Measurements from ENCODE around the gene ADGRD1.
A peak's percentile ranks its signal among the peaks of the same experiment; 100 is the strongest.

ADGRD1 gene

DNA sequence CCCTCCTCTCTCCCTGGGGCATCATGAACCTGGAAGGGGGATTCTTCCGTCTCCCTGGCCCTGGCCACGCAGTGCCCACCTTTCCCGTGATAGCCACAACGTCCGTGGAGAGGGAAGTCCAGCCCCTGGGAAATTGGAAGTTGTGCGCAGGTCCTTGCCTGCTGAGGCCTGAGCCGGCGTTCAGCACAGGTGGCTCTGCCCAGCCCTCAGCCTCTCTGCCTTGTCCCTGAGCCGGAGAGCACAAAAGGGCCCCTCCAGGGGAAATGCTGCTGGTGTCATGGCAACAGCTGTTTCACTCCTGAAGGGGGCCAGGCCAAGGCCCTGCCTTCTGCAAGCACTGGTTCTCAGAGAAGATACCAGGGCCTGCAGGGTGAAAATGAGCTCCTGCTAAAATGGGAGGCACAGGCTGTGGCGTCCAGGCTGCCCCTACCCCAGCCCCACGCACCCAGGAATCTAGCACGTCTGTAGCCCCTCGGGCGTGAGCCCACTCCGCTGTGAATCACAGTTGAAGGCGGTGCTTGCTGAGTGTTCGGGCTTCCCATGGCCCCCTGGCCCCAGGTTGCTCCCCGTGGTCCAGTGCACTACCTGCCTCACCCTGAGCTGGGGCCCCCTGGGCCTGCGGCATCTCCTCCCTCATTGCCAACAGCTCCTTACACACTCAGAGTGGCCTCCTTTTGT lies 149.4 kb downstream of the ADGRD1 start:
- Histone ChIP-seq H3K4me3 (replicated peaks; ENCODE audit: insufficient read depth, low read length) (no peak overlapping the region), H3K27ac (replicated peaks) (no peak overlapping the region), H3K27me3 (ENCODE audit: insufficient read depth, poor library complexity, severe bottlenecking) (no peaks in the 10 kb centered on the region)
- peak in 1 of 2 experiments; percentile 36 for DNase-seq (ENCODE audit: low read depth in 1 of 2, low spot score in 1 of 2)
- no peak for TF ChIP-seq CTCF (IDR thresholded peaks at IDR 0.05; ENCODE audit: insufficient read depth, low read length)
- TF ChIP-seq, protein P1, sequence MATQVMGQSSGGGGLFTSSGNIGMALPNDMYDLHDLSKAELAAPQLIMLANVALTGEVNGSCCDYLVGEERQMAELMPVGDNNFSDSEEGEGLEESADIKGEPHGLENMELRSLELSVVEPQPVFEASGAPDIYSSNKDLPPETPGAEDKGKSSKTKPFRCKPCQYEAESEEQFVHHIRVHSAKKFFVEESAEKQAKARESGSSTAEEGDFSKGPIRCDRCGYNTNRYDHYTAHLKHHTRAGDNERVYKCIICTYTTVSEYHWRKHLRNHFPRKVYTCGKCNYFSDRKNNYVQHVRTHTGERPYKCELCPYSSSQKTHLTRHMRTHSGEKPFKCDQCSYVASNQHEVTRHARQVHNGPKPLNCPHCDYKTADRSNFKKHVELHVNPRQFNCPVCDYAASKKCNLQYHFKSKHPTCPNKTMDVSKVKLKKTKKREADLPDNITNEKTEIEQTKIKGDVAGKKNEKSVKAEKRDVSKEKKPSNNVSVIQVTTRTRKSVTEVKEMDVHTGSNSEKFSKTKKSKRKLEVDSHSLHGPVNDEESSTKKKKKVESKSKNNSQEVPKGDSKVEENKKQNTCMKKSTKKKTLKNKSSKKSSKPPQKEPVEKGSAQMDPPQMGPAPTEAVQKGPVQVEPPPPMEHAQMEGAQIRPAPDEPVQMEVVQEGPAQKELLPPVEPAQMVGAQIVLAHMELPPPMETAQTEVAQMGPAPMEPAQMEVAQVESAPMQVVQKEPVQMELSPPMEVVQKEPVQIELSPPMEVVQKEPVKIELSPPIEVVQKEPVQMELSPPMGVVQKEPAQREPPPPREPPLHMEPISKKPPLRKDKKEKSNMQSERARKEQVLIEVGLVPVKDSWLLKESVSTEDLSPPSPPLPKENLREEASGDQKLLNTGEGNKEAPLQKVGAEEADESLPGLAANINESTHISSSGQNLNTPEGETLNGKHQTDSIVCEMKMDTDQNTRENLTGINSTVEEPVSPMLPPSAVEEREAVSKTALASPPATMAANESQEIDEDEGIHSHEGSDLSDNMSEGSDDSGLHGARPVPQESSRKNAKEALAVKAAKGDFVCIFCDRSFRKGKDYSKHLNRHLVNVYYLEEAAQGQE (IDR thresholded peaks at IDR 0.05; ENCODE audit: insufficient replicate concordance, low read depth), result no peak
- no peak for TF ChIP-seq POLR2AphosphoS5 (IDR thresholded peaks at IDR 0.05; ENCODE audit: low read depth)
- no peak for TF ChIP-seq SPI1 (IDR thresholded peaks at IDR 0.05; ENCODE audit: borderline replicate concordance, low read depth)
- TF ChIP-seq GABPA (IDR thresholded peaks at IDR 0.05; ENCODE audit: low read depth), result no peak

DNA sequence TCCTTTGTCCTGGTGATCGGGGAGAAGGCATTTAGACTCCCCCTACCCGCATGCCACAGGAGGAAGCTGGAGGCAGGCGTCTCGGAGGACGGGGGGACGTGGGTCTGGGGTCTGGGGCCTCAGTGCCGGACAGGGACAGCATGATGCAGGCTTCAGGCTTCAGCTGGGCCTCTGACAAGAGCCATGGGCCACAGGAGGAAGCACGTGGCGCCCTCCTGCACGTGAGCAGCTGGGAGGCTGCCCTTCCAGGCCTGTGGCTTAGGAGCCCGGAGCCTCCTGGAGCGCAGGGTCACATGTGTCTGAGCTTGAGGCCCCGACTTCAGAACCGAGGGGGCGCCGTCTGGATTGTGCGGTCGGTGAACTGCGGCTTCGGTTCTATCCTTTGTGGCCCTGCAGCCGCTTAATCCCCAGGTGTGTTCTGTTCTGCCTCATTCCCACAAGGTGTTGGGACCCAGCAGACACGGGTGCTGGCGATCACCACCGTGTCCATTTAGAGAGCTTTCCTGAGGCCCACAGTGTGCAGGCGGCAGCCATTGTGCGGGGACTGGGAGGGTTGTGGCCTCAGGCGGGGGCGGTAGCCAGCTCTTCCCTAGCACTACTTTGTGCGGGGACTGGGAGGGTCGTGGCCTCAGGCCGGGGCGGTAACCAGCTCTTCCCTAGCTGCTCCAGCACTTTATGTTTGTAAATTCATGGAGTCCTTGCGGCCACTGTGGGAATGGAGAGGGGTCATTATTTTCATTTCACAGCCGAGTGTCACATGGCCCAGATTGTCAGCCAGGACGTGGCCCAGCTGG lies 150.2 kb downstream of the ADGRD1 start:
- Histone ChIP-seq H3K4me3 (replicated peaks; ENCODE audit: insufficient read depth, low read length) (no peak overlapping the region), H3K27ac (replicated peaks) (no peak overlapping the region), H3K27me3 (ENCODE audit: insufficient read depth, poor library complexity, severe bottlenecking) (no peaks in the 10 kb centered on the region)
- no peak for DNase-seq (ENCODE audit: low read depth in 1 of 2, low spot score in 1 of 2)
- TF ChIP-seq POLR2AphosphoS5 (IDR thresholded peaks at IDR 0.05; ENCODE audit: low read depth), result no peak
- no peak for TF ChIP-seq CTCF (IDR thresholded peaks at IDR 0.05; ENCODE audit: insufficient read depth, low read length)
- TF ChIP-seq GABPA (IDR thresholded peaks at IDR 0.05; ENCODE audit: low read depth), result no peak
- no peak for TF ChIP-seq SPI1 (IDR thresholded peaks at IDR 0.05; ENCODE audit: borderline replicate concordance, low read depth)
- TF ChIP-seq, protein P1 (IDR thresholded peaks at IDR 0.05; ENCODE audit: insufficient replicate concordance, low read depth), result no peak

DNA sequence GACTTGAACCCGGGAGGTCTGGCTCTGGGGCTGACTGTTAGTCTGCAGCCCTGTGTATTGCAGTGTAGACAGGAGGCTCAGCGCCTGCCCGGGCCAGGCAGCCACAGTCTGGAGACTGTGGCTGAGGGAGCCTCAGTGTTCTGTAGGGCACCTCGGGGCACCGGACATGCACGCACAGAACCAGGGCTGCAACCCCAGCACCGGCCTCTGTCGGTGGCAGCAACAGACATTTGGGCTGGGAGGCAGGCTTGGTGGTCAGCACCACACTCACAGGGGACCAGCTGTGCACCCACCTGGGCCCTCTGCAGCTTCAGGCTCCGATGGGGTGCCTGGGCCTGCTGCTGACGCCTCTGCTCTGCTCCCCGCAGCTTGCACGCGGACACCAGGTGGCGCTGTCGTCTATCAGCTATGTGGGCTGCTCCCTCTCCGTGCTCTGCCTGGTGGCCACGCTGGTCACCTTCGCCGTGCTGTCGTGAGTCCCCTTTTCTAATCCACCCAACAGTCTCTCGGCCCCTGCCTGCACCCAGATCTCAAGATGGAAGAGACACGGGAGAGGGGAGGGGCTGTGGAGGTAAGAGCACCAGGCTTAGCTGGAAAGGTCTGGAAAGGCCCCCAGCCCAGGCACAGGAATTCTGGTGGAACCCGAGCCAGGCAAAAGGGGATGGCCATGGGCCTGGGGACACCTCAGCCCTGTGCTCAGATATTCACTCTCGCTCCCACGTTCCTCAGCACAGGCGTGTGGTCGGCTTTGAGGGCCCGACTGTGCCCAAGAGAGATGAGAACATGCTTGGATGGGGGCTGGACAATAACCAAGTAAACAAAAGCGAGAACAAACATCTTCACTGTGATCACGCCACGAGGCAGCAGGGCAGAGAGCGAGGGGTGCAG lies 151.0 kb downstream of the ADGRD1 start:
- no peak overlapping the region for H3K4me3 ChIP-seq (replicated peaks; ENCODE audit: insufficient read depth, low read length)
- H3K27ac ChIP-seq (replicated peaks), result no peak overlapping the region
- DNase-seq (ENCODE audit: low read depth in 1 of 2, low spot score in 1 of 2), result peak; percentile 43 to 72

More for the DNA sequence above, 151.0 kb downstream of the ADGRD1 start:
- TF ChIP-seq GABPA (IDR thresholded peaks at IDR 0.05; ENCODE audit: low read depth) (no peak), CTCF (IDR thresholded peaks at IDR 0.05; ENCODE audit: insufficient read depth, low read length) (peak; percentile 94), POLR2AphosphoS5 (IDR thresholded peaks at IDR 0.05; ENCODE audit: low read depth) (no peak)
- H3K27me3 ChIP-seq (ENCODE audit: insufficient read depth, poor library complexity, severe bottlenecking), result no peaks in the 10 kb centered on the region
